GM12801 (cell line): ENCODE results near the gene UGT2B17.

Experiments
- TF ChIP-seq, protein P1 (sequence below): IDR thresholded peaks from one replicate; pipeline ENCODE4 v1.5.1; 2011; ENCODE audit warnings: control low read depth; ENCODE audit not compliant: insufficient read length; ENCODE audit errors: extremely low read depth

UGT2B17 gene

GRCh38 chr4:68576272-68577125, at the start of gene UGT2B17:
Gene UGT2B17, minus strand, starts transcription at chr4:68576322. Its CDS starts 7,838 bp downstream, at chr4:68568484.
- TF ChIP-seq, protein P1, sequence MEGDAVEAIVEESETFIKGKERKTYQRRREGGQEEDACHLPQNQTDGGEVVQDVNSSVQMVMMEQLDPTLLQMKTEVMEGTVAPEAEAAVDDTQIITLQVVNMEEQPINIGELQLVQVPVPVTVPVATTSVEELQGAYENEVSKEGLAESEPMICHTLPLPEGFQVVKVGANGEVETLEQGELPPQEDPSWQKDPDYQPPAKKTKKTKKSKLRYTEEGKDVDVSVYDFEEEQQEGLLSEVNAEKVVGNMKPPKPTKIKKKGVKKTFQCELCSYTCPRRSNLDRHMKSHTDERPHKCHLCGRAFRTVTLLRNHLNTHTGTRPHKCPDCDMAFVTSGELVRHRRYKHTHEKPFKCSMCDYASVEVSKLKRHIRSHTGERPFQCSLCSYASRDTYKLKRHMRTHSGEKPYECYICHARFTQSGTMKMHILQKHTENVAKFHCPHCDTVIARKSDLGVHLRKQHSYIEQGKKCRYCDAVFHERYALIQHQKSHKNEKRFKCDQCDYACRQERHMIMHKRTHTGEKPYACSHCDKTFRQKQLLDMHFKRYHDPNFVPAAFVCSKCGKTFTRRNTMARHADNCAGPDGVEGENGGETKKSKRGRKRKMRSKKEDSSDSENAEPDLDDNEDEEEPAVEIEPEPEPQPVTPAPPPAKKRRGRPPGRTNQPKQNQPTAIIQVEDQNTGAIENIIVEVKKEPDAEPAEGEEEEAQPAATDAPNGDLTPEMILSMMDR: no peak

DNA sequence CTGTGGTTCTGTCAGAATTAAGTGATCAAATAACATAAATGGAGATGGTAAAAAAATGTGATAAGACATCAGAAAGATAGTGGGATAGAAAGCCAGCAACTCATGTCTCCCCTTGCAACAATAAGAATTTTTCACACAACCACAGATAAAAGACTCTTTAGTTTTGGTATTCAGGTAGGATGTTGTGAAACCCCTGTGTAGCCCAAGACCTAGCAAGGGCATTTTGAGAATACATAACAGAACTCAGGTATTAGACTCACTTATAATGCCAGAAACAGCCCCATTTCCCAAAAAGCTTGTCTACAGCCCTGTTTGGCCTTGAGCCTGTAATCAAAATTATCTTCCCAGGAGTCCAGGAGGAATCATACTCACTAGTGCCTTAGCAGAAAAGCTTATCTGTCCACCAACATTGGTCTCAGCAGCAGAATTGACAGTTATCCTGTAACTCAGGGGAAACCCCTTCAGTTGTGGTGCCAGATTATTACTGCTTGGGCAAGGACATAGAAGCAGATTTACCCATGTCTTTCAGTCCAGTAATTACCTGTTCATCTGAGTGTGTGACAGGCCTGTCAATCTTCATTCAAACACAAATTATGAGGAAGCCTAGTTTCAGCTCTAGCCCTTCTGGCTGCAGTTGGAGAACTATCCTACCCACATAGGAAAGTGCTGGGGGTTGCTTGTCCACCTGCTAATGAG, 41.0 kb upstream of the UGT2B17 start:
- TF ChIP-seq, protein P1: no peak

- TF ChIP-seq, protein P1: no peak
These were observed 39.7 kb upstream of the UGT2B17 start for GRCh38 chr4:68615699-68616422.

- TF ChIP-seq, protein P1: no peak
These were observed 37.6 kb upstream of the UGT2B17 start for GRCh38 chr4:68613752-68614151.

DNA sequence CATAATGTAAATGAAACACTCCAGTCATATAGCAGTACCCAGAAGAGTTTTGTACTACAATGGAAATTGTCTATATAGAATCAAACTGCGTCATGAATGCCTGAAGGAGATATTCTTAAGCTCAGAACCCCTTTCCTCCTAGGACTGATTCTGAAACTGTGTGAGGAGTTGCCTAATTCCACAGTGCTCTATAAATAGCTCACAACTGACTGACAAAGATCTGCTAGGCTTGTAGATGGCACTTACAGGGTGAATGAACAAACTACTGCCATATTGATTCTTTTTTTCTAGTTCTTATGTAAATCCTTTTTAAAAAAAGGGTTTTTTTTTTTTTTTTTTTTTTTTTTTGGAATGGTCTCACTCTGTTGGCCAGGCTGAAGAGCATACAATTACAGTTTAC, 30.1 kb upstream of the UGT2B17 start:
- TF ChIP-seq, protein P1: no peak

DNA sequence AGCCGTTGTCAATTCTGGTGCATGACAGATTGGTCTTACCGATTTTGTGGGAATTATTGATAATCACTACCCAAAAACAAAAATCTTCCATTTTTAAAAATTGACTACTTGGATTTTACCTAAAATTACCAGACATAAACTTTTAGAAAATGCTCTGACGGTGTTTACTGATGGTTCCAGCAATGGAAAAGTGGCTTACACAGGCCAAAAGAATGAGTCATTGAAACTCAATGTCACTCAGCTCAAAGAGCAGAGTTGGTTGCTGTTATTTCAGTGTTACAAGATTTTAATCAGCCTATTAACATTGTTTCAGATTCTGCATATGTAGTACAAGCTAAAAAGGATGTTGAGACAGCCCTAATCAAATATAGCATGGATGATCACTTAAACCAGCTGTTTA, 23.0 kb upstream of the UGT2B17 start:
- TF ChIP-seq, protein P1: no peak

- TF ChIP-seq, protein P1: no peak
These were observed 21.4 kb upstream of the UGT2B17 start for GRCh38 chr4:68597482-68597881.
